GM12801 (cell line): ENCODE results near the gene TRIM15.

ENCODE experiments used
- CTCF ChIP-seq: IDR thresholded peaks from one replicate; pipeline ENCODE4 v1.5.1; 2011; ENCODE audit warnings: control low read depth; ENCODE audit not compliant: insufficient read length; ENCODE audit errors: extremely low read depth

The TRIM15 gene

GRCh38 chr6:30129265-30130178, 33.8 kb upstream of the TRIM15 start:
- no peak for TF ChIP-seq CTCF

DNA sequence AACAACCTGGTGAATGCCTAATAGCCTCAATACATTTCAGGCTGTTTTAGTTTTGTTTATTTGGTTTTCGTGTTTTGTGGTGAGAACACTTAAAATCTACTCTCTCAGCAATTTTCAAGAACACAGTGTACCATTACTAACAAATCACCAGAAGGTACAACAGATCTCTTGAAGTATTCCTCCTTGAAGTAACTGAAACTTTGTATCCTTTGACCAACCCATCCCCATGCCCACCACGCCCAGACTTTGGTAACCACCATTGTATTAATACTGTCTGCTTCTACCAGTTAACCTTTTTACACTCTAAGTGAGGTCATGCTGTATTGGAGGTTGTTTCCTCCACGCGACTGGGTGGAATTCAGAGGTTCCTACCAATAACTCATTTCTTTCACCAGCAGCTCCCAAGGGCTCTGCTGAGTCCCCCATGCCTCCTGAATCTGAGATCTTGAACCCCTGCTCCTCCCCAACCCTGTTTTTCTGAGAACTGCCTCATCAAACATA, 33.1 kb upstream of the TRIM15 start:
- no peak for TF ChIP-seq CTCF

DNA sequence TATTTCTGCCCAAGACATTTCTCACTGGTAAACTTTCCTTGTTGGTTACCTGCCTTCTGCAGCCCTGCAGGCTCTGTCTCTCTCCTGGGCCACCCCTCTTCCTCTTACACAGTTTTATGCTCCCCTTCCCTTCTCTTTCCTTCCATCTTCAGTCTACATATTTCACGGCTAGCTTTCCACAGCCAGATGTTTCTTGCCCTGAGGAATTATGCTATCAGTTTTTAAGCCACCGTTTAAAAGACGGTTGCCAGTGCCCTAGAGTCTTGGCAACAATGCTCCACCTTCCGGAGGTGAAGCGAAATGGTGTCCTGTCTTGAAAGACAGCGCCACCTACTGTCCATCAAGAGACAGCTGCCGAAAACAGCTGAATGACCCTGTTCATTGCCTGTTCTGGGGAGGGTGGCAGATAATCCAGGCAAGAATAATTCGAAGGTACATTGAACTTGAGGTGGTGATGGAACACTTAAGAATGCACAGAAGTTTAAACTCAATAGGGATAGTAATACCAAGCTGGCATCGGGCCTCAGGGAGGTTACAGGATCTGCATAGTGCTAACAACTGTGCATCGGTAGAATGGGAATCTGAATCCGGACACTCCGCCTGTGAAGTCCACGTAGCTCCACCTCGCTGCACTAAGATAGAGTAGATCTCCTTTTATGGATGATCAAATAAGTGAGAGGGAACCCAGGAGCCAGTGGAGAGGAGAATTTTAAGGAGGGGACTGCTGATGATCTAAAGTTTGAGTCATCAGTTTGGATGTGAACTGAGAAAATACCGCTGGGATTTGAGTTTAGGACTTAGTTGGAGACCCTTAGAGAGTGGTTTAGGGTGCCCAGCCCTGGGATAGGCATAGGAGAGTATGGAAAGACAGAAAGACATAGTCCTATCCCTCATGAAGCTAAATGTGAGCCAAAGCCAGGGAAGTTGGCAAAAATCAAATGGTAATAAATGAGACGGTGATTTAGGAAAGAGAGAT, 32.2 kb upstream of the TRIM15 start:
- TF ChIP-seq CTCF, result peak; percentile 98

DNA sequence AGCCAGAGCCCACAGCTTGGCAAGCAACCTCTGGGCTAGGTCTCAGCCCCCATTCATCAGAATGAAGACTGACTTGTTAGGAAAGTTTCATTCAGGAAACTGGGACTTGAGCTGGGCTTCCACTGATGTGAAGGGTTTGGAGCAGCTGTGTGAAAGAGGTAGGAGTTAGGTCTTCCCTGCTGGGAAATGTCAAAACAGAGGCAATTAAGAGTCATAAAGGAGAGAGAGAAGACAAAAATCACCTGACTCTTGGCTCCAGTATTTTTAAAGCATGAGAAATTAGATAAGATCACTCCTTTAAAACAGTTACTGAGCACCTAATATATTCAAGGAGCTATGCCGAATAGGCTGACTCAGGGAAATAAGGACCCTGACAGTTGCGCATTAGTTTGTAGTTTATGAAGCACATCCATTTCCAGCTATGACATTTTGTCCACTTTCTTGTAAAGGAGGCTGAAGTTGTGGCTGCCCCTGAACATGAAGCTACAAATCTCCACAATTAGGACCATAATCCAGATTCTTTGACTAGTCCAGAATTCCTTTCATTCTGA, 31.3 kb upstream of the TRIM15 start:
- no peak for TF ChIP-seq CTCF

DNA sequence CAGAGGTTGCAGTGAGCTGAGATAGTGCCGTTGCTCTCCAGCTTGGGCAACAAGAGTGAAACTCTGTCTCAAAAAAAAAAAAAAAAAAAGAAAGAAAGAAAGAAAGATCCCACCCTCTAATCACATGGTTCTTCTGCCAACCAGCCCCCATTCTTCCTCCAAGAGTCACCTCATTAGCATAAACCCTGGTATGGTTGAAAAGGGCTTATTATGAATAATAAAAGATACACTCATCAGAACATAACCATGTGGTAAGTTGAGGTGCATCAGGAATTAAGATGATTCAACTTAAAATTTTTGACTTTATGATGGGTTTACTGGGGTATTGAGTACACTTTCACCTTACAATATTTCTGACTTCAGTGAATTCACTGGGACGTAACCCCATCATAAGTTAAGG, 28.2 kb upstream of the TRIM15 start:
- no peak for TF ChIP-seq CTCF

- no peak for TF ChIP-seq CTCF
Observed at GRCh38 chr6:30135757-30136156, 27.6 kb upstream of the TRIM15 start, which contains the start of gene TRIM40. Gene TRIM40 (plus strand): TSS chr6:30136140. CDS start chr6:30137037, 897 bp downstream.
